HCT116 (cell line): ENCODE results near the gene ZBTB17. TPM values are rescaled to one million over a fixed set of nuclear protein-coding genes. Genes with fewer than 3 reads are reported as not detected.
"Not testable (repeated sequence)": the region's sequence is repeated elsewhere in the genome, so short reads cannot be mapped to it uniquely, and the experiment has no call there.

ENCODE experiments used
- ATAC-seq: fragments of 200-7000 bp; cut with Tn5 transposase; 2 replicates; pipeline ENCODE4 v1.9.1; 2020; ENCODE audit warnings: mild to moderate bottlenecking, moderate library complexity
- BruUV-seq: library from RNA; stranded (reverse); fragments of 400-500 nt; replicated peaks from 2 replicates; lab custom pipeline; 2021; lab: Mats Ljungman, UMichigan
- CTCF ChIA-PET: fragments of 300-600 bp; sonication (Branson Sonifier 250); formaldehyde crosslinking; loops from one replicate; lab custom pipeline; 2021; ENCODE audit warnings: antibody characterized with exemption; lab: Charles Lee
- POLR2A ChIA-PET: fragments of 300-600, 350-600 bp; sonication (Branson Sonifier 250); formaldehyde crosslinking; loops from one replicate; lab custom pipeline; 2021; ENCODE audit warnings: antibody characterized with exemption; lab: Charles Lee
- RAD21 ChIA-PET, 2 experiments: fragments of 300-600 bp; sonication (Branson Sonifier 250); formaldehyde crosslinking; loops; one replicate each; lab custom pipeline; 2023; ENCODE audit warnings: low total read pairs in 2 of 2; ENCODE audit not compliant: uncharacterized antibody in 2 of 2, unreplicated experiment in 2 of 2, low non-redundant PET in 1 of 2; lab: Charles Lee
- DNase-seq: peaks from one replicate; pipeline ENCODE4 v3.0.0-alpha.2; 2010; ENCODE audit warnings: low read depth, low spot score
- H2AFZ ChIP-seq: fragments of 200-600 bp; shearing (Covaris generic), sonication (generic); 2 replicates; pipeline ENCODE4 v1.6.1; 2017; ENCODE audit warnings: low read depth, mixed run types, mixed read lengths, antibody characterized with exemption, low read length; ENCODE audit not compliant: poor library complexity, severe bottlenecking
- H3K27ac ChIP-seq: 2 replicates; pipeline ENCODE4 v1.5.1; 2012; ENCODE audit warnings: low read depth, low read length
- H3K27me3 ChIP-seq: fragments of 200-600 bp; sonication (generic); 2 replicates; pipeline ENCODE4 v1.6.1; 2016; ENCODE audit warnings: mixed run types, low read length, mixed read lengths; ENCODE audit not compliant: insufficient read depth
- H3K36me3 ChIP-seq, 2 experiments: fragments of 200-500 bp in 1 of 2; fragments of 200-600 bp in 1 of 2; sonication (Bioruptor generic) in 1 of 2; sonication (generic) in 1 of 2; 2 replicates each; pipeline versions ENCODE4 v1.5.1 to v1.6.1; 2014 to 2016; ENCODE audit warnings: low read length in 2 of 2, inconsistent platforms in 1 of 2, mixed read lengths in 1 of 2, mixed run types in 1 of 2; ENCODE audit not compliant: insufficient read depth in 2 of 2, control insufficient read depth in 1 of 2
- H3K4me1 ChIP-seq, 2 experiments: fragments of 200-600 bp in 1 of 2; sonication (generic) in 1 of 2; 2 replicates each; pipeline versions ENCODE4 v1.5.1 to v1.6.1; 2012 to 2017; ENCODE audit warnings: low read length in 2 of 2, inconsistent platforms in 1 of 2, mild to moderate bottlenecking in 1 of 2, mixed read lengths in 1 of 2, mixed run types in 1 of 2, moderate library complexity in 1 of 2; ENCODE audit not compliant: insufficient read depth in 2 of 2, control insufficient read depth in 1 of 2
- H3K4me2 ChIP-seq: fragments of 200-600 bp; sonication (generic); 2 replicates; pipeline ENCODE4 v1.6.1; 2017; ENCODE audit warnings: mixed run types, low read length, mixed read lengths
- H3K4me3 ChIP-seq, 2 experiments: fragments of 200-600 bp in 1 of 2; sonication (generic) in 1 of 2; replicated peaks in 1 of 2; 2 replicates each; pipeline ENCODE4 v1.5.1; 2011 to 2016; ENCODE audit warnings: low read length in 2 of 2, control low read depth in 1 of 2, low read depth in 1 of 2, mild to moderate bottlenecking in 1 of 2, mixed read lengths in 1 of 2, mixed run types in 1 of 2
- H3K79me2 ChIP-seq: fragments of 200-600 bp; sonication (generic); 2 replicates; pipeline ENCODE4 v1.6.1; 2017; ENCODE audit warnings: mild to moderate bottlenecking, mixed run types, low read length, moderate library complexity, mixed read lengths; ENCODE audit not compliant: insufficient read depth
- H3K9ac ChIP-seq: fragments of 200-600 bp; sonication (generic); 2 replicates; pipeline ENCODE4 v1.6.1; 2016; ENCODE audit warnings: low read length, mixed read lengths
- H3K9me2 ChIP-seq: fragments of 200-600 bp; sonication (generic), shearing (Covaris generic); 2 replicates; pipeline ENCODE4 v1.6.1; 2017; ENCODE audit warnings: mixed run types, mild to moderate bottlenecking, moderate library complexity; ENCODE audit not compliant: insufficient read depth
- H3K9me3 ChIP-seq, 2 experiments: fragments of 200-500 bp in 1 of 2; fragments of 200-600 bp in 1 of 2; sonication (Bioruptor generic) in 1 of 2; sonication (generic) in 1 of 2; 2 replicates each; pipeline ENCODE4 v1.6.1; 2014 to 2017; ENCODE audit warnings: low read length in 2 of 2, mixed read lengths in 2 of 2, inconsistent platforms in 1 of 2, low read depth in 1 of 2, mild to moderate bottlenecking in 1 of 2, mixed run types in 1 of 2, moderate library complexity in 1 of 2; ENCODE audit not compliant: control insufficient read depth in 1 of 2, insufficient read depth in 1 of 2
- H4K20me1 ChIP-seq: fragments of 200-600 bp; sonication (generic), shearing (Covaris generic); 2 replicates; pipeline ENCODE4 v1.6.1; 2017; ENCODE audit warnings: mixed run types, mild to moderate bottlenecking, moderate library complexity; ENCODE audit not compliant: insufficient read depth
- ATF3 ChIP-seq: IDR thresholded peaks from 2 replicates; pipeline ENCODE4 v1.6.1; 2012
- CBX3 ChIP-seq: IDR thresholded peaks from 2 replicates; pipeline ENCODE4 v1.6.1; 2012; ENCODE audit warnings: low read depth
- EGR1 ChIP-seq: IDR thresholded peaks from 2 replicates; pipeline ENCODE4 v1.6.1; 2012; ENCODE audit warnings: low read depth
- POLR2AphosphoS5 ChIP-seq: IDR thresholded peaks from 2 replicates; pipeline ENCODE4 v1.6.1; 2011; ENCODE audit warnings: mild to moderate bottlenecking, low read depth, low read length, moderate library complexity
- SIN3A ChIP-seq: IDR thresholded peaks from 2 replicates; pipeline ENCODE4 v1.6.1; 2012; ENCODE audit warnings: low read depth
- SP1 ChIP-seq: IDR thresholded peaks from 2 replicates; pipeline ENCODE4 v1.6.1; 2012; ENCODE audit warnings: low read depth
- ZBTB33 ChIP-seq: IDR thresholded peaks from 2 replicates; pipeline ENCODE4 v1.6.1; 2011; ENCODE audit warnings: mild to moderate bottlenecking, low read length, moderate library complexity; ENCODE audit not compliant: insufficient replicate concordance; ENCODE audit errors: extremely low read depth
- intact Hi-C: fragments of 100-400 bp; cut with micrococcal nuclease; formaldehyde crosslinking; loops from 2 replicates; pipeline ENCODE4 v1.10.0; 2022
- total RNA-seq: library from RNA; stranded (reverse); gene quantifications from one replicate; pipeline ENCODE4 v1.2.1, GENCODE V29; 2021; ENCODE audit not compliant: unreplicated experiment

The ZBTB17 gene
- total RNA-seq, 1 experiment from 2014 or later: 31.6 TPM

GRCh38 chr1:16006010-16006409, 30.1 kb upstream of the ZBTB17 start (continued):
- TF ChIP-seq SP1 (no peak), SIN3A (no peak), POLR2AphosphoS5 (no peak), CBX3 (no peak), ATF3 (no peak)

- CTCF ChIA-PET: no interaction called here
- BruUV-seq: no TSS peak
- intact Hi-C loops: loop anchor here (10.0 kb wide), 1 partner anchor 179 kb away; no protein-coding TSS in a partner anchor
These were observed 29.7 kb upstream of the ZBTB17 start for GRCh38 chr1:16005597-16005996.

GRCh38 chr1:16001274-16001673, 25.4 kb upstream of the ZBTB17 start:
- POLR2A ChIA-PET, H3K9me2 ChIP-seq: not testable (repeated sequence)

More at GRCh38 chr1:16005597-16005996, 29.7 kb upstream of the ZBTB17 start:
- Histone ChIP-seq H2AFZ (no peak overlapping the region), H3K9me3 (no peaks in the 10 kb centered on the region), H3K4me1 (peaks cover 0 to 5% of the 10 kb centered on the region in 2 experiments; a peak in 1 of 4 replicates), H3K4me3 (no peak overlapping the region), H3K27ac (no peak overlapping the region), H4K20me1 (no peaks in the 10 kb centered on the region), H3K36me3 (no peaks in the 10 kb centered on the region), H3K27me3 (no peaks in the 10 kb centered on the region), H3K79me2 (no peaks in the 10 kb centered on the region), H3K4me2 (no peak overlapping the region), H3K9ac (no peak overlapping the region), H3K9me2 (no peaks in the 10 kb centered on the region)
- no peak for ATAC-seq
- TF ChIP-seq ZBTB33 (no peak), EGR1 (no peak)
- DNase-seq: no peak
- ChIA-PET RAD21 (no interaction called here), POLR2A (no interaction called here)

More at GRCh38 chr1:16001274-16001673, 25.4 kb upstream of the ZBTB17 start:
- H3K4me2 ChIP-seq, H3K36me3 ChIP-seq, CTCF ChIA-PET, ATAC-seq, H3K27me3 ChIP-seq, H3K9me3 ChIP-seq, H3K4me1 ChIP-seq, H3K9ac ChIP-seq, H2AFZ ChIP-seq, H3K4me3 ChIP-seq, DNase-seq, BruUV-seq, H3K79me2 ChIP-seq, RAD21 ChIA-PET, H3K27ac ChIP-seq, H4K20me1 ChIP-seq: not testable (repeated sequence)
- intact Hi-C loops: loop anchor here (10.0 kb wide), 1 partner anchor 184 kb away; no protein-coding TSS in a partner anchor
